NCI-H2029 (cell line): Measurements from ENCODE around the gene RBP3.

Source experiments
- DNase-seq: peaks from one replicate; lab custom pipeline; 2025; lab: John Stamatoyannopoulos, UW

Gene RBP3

GRCh38 chr10:47359101-47359500, 10.9 kb downstream of the RBP3 start:
- DNase-seq: no peak

GRCh38 chr10:47359626-47360418, 11.7 kb downstream of the RBP3 start:
- DNase-seq: no peak

- DNase-seq: no peak
Observed at GRCh38 chr10:47360419-47361040, 12.4 kb downstream of the RBP3 start.

- DNase-seq: no peak
Observed at GRCh38 chr10:47361293-47361692, 13.1 kb downstream of the RBP3 start.

- no peak for DNase-seq
Observed at GRCh38 chr10:47362199-47362598, 14.0 kb downstream of the RBP3 start.

- no peak for DNase-seq
Observed at GRCh38 chr10:47363781-47364180, 15.6 kb downstream of the RBP3 start.

- DNase-seq: peak; percentile 50
Observed at GRCh38 chr10:47364366-47364765, 16.2 kb downstream of the RBP3 start.

- no peak for DNase-seq
Observed at GRCh38 chr10:47364911-47365310, 16.7 kb downstream of the RBP3 start.

GRCh38 chr10:47365431-47366180, 17.4 kb downstream of the RBP3 start:
- DNase-seq: no peak

- no peak for DNase-seq
Observed at GRCh38 chr10:47366181-47366631, 18.0 kb downstream of the RBP3 start.

GRCh38 chr10:47366731-47367460, 18.7 kb downstream of the RBP3 start:
- DNase-seq: no peak

GRCh38 chr10:47367646-47368045, 19.5 kb downstream of the RBP3 start:
- no peak for DNase-seq

- DNase-seq: no peak
Observed at GRCh38 chr10:47368431-47369180, 20.4 kb downstream of the RBP3 start.

- DNase-seq: no peak
Observed at GRCh38 chr10:47369251-47369894, 21.2 kb downstream of the RBP3 start.

GRCh38 chr10:47370015-47370767, 22.0 kb downstream of the RBP3 start:
- no peak for DNase-seq

- DNase-seq: no peak
Observed at GRCh38 chr10:47370878-47371277, 22.7 kb downstream of the RBP3 start.

- DNase-seq: no peak
Observed at GRCh38 chr10:47371629-47372485, 23.7 kb downstream of the RBP3 start.

- DNase-seq: no peak
Observed at GRCh38 chr10:47372726-47373125, 24.6 kb downstream of the RBP3 start.
